Measurements from ENCODE around the gene ABCC11. TPM values are rescaled to one million over a fixed set of nuclear protein-coding genes. Genes with fewer than 3 reads are reported as not detected.

Gene ABCC11
- total RNA-seq, 1 donor from 2014 or later, result 0.05 TPM

DNA sequence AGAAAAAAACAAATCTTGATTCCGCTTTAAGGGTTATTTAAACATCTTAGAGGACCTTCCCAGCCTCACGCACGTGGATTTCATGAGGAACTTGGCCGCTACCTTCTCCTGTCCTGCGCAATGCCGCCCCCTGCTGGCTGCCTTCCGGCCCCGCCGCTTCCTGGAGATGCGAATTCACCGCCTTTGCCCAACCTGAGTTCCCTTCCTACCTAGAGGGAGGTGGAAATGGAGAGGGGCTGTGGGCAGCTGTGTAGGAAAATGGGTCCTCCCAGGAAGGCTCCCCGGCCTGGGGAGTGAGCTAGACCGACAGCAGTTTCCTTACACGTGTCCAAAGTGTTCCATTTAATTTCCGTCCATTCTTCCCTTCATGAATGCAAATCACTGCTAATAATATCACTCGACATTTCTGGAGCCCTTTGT is 90.5 kb downstream of the ABCC11 start:
- H3K9me3 ChIP-seq (replicated peaks), result no peaks in the 10 kb centered on the region
- H3K27ac ChIP-seq (replicated peaks), result peak overlapping the region; percentile 64
- intact Hi-C loops (cut with micrococcal nuclease), result no loop called here
- peak; percentile 83 for DNase-seq
- TF ChIP-seq, protein P1, sequence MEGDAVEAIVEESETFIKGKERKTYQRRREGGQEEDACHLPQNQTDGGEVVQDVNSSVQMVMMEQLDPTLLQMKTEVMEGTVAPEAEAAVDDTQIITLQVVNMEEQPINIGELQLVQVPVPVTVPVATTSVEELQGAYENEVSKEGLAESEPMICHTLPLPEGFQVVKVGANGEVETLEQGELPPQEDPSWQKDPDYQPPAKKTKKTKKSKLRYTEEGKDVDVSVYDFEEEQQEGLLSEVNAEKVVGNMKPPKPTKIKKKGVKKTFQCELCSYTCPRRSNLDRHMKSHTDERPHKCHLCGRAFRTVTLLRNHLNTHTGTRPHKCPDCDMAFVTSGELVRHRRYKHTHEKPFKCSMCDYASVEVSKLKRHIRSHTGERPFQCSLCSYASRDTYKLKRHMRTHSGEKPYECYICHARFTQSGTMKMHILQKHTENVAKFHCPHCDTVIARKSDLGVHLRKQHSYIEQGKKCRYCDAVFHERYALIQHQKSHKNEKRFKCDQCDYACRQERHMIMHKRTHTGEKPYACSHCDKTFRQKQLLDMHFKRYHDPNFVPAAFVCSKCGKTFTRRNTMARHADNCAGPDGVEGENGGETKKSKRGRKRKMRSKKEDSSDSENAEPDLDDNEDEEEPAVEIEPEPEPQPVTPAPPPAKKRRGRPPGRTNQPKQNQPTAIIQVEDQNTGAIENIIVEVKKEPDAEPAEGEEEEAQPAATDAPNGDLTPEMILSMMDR (IDR thresholded peaks at IDR 0.05; ENCODE audit: borderline replicate concordance), result peak; percentile 98
- no peaks in the 10 kb centered on the region for H3K27me3 ChIP-seq (ENCODE audit: low read depth)
- peak overlapping the region; percentile 38 for H3K4me3 ChIP-seq
- peaks cover 15% of the 10 kb centered on the region for H3K4me1 ChIP-seq
- no peaks in the 10 kb centered on the region for H3K36me3 ChIP-seq

DNA sequence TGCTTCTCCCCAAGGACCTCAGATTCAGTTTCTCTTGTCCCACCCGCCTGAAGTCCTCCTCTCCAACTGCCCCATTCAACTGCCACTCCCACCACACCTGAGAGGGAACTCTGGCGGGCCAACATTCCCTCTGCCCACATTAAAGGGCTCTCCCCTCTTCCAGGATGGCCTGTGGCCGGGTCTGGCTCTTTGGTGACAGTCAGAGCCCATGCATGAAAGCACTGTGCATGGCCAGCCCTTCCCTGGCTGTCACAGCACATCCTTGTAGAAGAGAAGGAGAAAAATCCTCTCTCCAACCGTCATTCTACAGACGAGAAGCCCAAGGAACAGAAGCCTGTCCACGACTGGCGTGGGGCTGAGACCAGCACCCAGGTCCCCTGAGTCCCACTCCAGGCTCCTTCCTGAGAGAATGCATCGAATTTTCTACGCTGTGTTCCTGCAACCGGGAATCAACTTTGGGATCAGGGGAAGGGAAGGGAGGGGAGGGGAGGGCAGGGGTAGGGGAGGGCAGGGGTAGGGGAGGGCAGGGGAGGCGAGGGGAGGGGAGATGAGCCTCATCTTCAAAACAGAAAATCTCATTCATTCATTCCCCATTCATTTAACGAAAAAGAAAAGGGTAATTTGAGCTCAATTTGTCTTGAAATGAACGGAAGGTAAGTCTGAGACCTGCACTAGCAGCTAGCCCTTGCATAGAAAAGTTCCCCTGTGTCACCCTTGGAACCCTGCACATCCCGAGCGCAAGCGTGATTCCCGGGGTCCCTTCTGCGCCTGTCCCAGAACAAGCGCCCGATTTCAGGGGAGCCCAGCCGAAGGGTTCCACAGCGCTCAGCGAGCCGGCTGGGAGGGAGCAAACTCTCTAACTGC is 91.2 kb downstream of the ABCC11 start, which contains the start of gene ABCC12:
ABCC12 (minus strand) TSS at position 68 of the 864 bp plus-strand sequence. CDS start 9,569 bp downstream, outside the sequence.
- Histone ChIP-seq H3K4me1 (peaks cover 15% of the 10 kb centered on the region), H3K9me3 (replicated peaks) (no peaks in the 10 kb centered on the region), H3K36me3 (no peaks in the 10 kb centered on the region), H3K27ac (replicated peaks) (peak within 1 kb of the TSS; percentile 64), H3K4me3 (peak within 1 kb of the TSS; percentile 38), H3K27me3 (ENCODE audit: low read depth) (no peaks in the 10 kb centered on the region)
- intact Hi-C loops (cut with micrococcal nuclease), result no loop called here
- no peak for DNase-seq
- TF ChIP-seq, protein P1 (IDR thresholded peaks at IDR 0.05; ENCODE audit: borderline replicate concordance), result no peak

DNA sequence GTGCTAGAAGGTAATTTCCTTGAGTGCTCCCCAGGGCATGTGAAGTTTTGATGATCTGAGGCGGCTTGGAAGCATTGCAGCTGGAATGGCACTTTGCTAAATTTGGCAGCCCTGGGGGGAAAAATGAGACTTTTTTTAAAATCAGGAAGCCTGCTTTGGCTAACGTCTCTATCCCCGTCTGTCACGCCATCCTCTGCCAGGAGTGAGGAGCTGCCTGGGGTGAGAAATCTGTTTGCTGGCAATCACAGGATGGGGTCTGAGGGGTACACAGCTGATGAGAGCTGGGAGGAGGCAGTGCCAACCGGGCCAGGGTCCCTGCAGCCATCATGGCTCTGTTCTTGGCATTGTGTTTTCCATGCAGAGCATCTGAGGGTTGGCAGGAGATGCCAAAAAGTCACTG is 93.6 kb downstream of the ABCC11 start:
- Histone ChIP-seq H3K27ac (replicated peaks) (no peak overlapping the region), H3K9me3 (replicated peaks) (peaks cover 13% of the 10 kb centered on the region), H3K4me1 (peaks cover 15% of the 10 kb centered on the region), H3K4me3 (no peak overlapping the region), H3K27me3 (ENCODE audit: low read depth) (no peaks in the 10 kb centered on the region), H3K36me3 (no peaks in the 10 kb centered on the region)
- TF ChIP-seq, protein P1 (IDR thresholded peaks at IDR 0.05; ENCODE audit: borderline replicate concordance), result no peak
- intact Hi-C loops (cut with micrococcal nuclease), result loop anchor here (5.0 kb wide), 1 partner anchor 1021 kb away; no protein-coding TSS in a partner anchor
- DNase-seq, result no peak

DNA sequence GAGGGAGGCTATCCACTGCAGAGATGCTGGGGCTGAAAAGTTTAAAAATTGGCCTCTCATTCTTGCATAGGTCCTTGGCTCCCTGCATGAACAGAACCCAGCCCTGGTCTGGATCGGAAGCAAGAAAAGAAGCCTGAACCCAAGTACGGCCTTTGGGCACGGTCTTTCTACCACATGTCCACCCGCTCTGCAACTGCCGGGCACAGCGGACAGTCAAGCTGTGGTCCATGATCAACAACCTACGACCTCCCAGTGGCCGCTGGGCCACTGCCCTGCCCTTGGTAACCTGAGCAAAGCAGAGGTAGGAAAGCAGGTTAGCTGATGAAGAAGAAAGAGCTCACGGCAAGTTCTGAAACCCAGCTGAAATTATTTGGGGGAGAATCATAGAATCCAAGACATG is 95.1 kb downstream of the ABCC11 start:
- H3K27me3 ChIP-seq (ENCODE audit: low read depth), result no peaks in the 10 kb centered on the region
- H3K4me3 ChIP-seq, result no peak overlapping the region
- TF ChIP-seq, protein P1 (IDR thresholded peaks at IDR 0.05; ENCODE audit: borderline replicate concordance), result no peak
- peaks cover 15% of the 10 kb centered on the region for H3K4me1 ChIP-seq
- H3K9me3 ChIP-seq (replicated peaks), result peaks cover 20% of the 10 kb centered on the region
- H3K27ac ChIP-seq (replicated peaks), result no peak overlapping the region
- intact Hi-C loops (cut with micrococcal nuclease), result loop anchor here (5.0 kb wide), 1 partner anchor 1020 kb away; no protein-coding TSS in a partner anchor
- no peaks in the 10 kb centered on the region for H3K36me3 ChIP-seq
- no peak for DNase-seq

DNA sequence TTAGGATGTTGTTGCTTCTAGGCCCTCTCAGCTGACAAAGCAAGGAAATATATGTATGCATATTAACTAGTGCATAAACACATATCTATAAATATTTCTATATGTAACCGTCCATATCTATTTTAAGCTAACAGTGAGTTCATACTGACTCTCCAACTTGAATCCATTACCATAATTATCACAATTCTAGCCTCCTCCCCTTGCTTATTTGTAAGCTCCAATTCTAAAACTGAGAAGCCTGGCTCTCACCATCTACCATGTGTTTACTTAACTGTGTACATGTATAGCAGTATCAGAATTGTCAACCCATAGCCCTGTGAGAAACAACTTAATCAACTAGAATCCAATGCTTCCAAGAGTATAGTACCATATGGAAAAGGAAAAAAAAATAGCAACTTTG is 96.6 kb downstream of the ABCC11 start:
- peaks cover 8% of the 10 kb centered on the region for H3K4me1 ChIP-seq
- no peaks in the 10 kb centered on the region for H3K27me3 ChIP-seq (ENCODE audit: low read depth)
- DNase-seq, result no peak
- TF ChIP-seq, protein P1 (IDR thresholded peaks at IDR 0.05; ENCODE audit: borderline replicate concordance), result no peak
- intact Hi-C loops (cut with micrococcal nuclease), result loop anchor here (5.0 kb wide), 1 partner anchor 1018 kb away; no protein-coding TSS in a partner anchor
- peaks cover 20% of the 10 kb centered on the region for H3K9me3 ChIP-seq (replicated peaks)
- H3K27ac ChIP-seq (replicated peaks), result no peak overlapping the region
- H3K36me3 ChIP-seq, result no peaks in the 10 kb centered on the region
- H3K4me3 ChIP-seq, result no peak overlapping the region

All from left ventricle myocardium inferior (tissue), 1 donor.